ENCODE measurements around the gene NUFIP1.
A peak's percentile ranks its signal among the peaks of the same experiment; 100 is the strongest.
"Not testable (repeated sequence)": the region's sequence is repeated elsewhere in the genome, so short reads cannot be mapped to it uniquely, and the experiment has no call there.

NUFIP1 gene

GRCh38 chr13:44969551-44970484 lies 19.5 kb downstream of the NUFIP1 start:
- DNase-seq, result peak in 1 of 2 donors; percentile 42

- DNase-seq, result no peak
Measured at GRCh38 chr13:44968434-44968815, 20.8 kb downstream of the NUFIP1 start.

GRCh38 chr13:44967704-44968433 lies 21.4 kb downstream of the NUFIP1 start:
- no peak for DNase-seq

- no peak for DNase-seq
Measured at GRCh38 chr13:44961997-44962396, 27.3 kb downstream of the NUFIP1 start.

- no peak for DNase-seq
Measured at GRCh38 chr13:44955406-44955805, 33.9 kb downstream of the NUFIP1 start.

- DNase-seq, result no peak
Measured at GRCh38 chr13:44954224-44954623, 35.0 kb downstream of the NUFIP1 start.

GRCh38 chr13:44952671-44953070 lies 36.6 kb downstream of the NUFIP1 start:
- no peak for DNase-seq

GRCh38 chr13:44951184-44951583 lies 38.1 kb downstream of the NUFIP1 start:
- DNase-seq, result no peak

- not testable (repeated sequence) for DNase-seq
Measured at GRCh38 chr13:44943411-44943810, 45.9 kb downstream of the NUFIP1 start.

- no peak for DNase-seq
Measured at GRCh38 chr13:44938854-44939253, 50.4 kb downstream of the NUFIP1 start.

GRCh38 chr13:44936246-44936645 lies 53.0 kb downstream of the NUFIP1 start:
- no peak for DNase-seq

GRCh38 chr13:44934724-44935123 lies 54.5 kb downstream of the NUFIP1 start:
- no peak for DNase-seq

- no peak for DNase-seq
Measured at GRCh38 chr13:44932850-44933251, 56.4 kb downstream of the NUFIP1 start.

- DNase-seq, result no peak
Measured at GRCh38 chr13:44932171-44932849, 57.0 kb downstream of the NUFIP1 start.

GRCh38 chr13:44930963-44931623 lies 58.2 kb downstream of the NUFIP1 start:
- DNase-seq, result no peak

GRCh38 chr13:44930280-44930679 lies 59.0 kb downstream of the NUFIP1 start:
- no peak for DNase-seq

GRCh38 chr13:44929692-44930091 lies 59.6 kb downstream of the NUFIP1 start:
- no peak for DNase-seq

- no peak for DNase-seq
Measured at GRCh38 chr13:44927968-44928367, 61.3 kb downstream of the NUFIP1 start.

GRCh38 chr13:44921931-44922758 lies 67.1 kb downstream of the NUFIP1 start:
- no peak for DNase-seq

- DNase-seq, result no peak
Measured at GRCh38 chr13:44921246-44921877, 67.9 kb downstream of the NUFIP1 start.

GRCh38 chr13:44920013-44920412 lies 69.3 kb downstream of the NUFIP1 start:
- DNase-seq, result no peak

Measured in CD4-positive, alpha-beta T cell treated with Interferon alpha-2 for 1 hour (primary cell).